ENCODE data around the gene B9D1. TPM values are rescaled to one million over a fixed set of nuclear protein-coding genes. Genes with fewer than 3 reads are reported as not detected.

Gene B9D1
- total RNA-seq, 3 donors from 2014 or later (not counting 1 experiment from before 2014, with no cell fraction given) = 3.1 to 7.5 (median 3.7) TPM

DNA sequence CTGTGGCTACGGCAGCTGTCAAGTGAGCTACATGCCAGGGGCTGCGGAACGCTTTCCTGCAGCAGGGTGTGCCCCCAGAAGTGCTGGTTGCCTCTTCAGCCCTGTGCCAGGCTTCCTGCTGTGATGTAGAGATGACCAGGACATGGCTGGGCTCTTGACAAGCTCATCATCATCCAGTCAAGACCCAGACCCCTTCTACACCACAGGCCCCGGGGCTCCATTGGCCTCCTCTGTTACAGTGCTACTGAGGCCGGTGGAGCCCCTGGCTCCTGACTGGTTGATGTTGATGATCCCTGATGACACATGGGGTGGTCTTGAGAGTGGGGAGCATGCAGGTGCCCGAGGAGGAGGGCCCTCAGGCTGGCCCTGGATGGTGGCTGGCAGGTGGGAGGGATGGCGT, 50.1 kb downstream of the B9D1 start:
- peaks cover 3% of the 10 kb centered on the region for H3K27me3 ChIP-seq (ENCODE audit: control insufficient read depth, insufficient read depth, low read length)
- ATAC-seq = no peak
- no peak for DNase-seq
- peaks cover 4% of the 10 kb centered on the region for H3K4me1 ChIP-seq (ENCODE audit: control insufficient read depth, insufficient read depth, low read length)
- peaks cover 0 to 5% of the 10 kb centered on the region in 2 donors for H3K4me1 Mint-ChIP-seq
- no peaks in the 10 kb centered on the region for H3K9me3 ChIP-seq (ENCODE audit: control insufficient read depth, insufficient read depth, low read length)
- no peak overlapping the region for H3K4me3 Mint-ChIP-seq
- no peaks in the 10 kb centered on the region for H3K36me3 ChIP-seq (ENCODE audit: control insufficient read depth, insufficient read depth, low read length)
- no peaks in the 10 kb centered on the region for H3K9me3 Mint-ChIP-seq
- no peak for TF ChIP-seq CTCF (IDR thresholded peaks at IDR 0.05)
- WGBS (ENCODE audit: insufficient coverage) = 93% methylated on average over 7 of the region's 7 CpGs
- intact Hi-C loops (cut with micrococcal nuclease) = no loop called here
- no peak overlapping the region for H3K4me3 ChIP-seq (ENCODE audit: low read length)
- no peak overlapping the region for H3K27ac Mint-ChIP-seq
- no peak overlapping the region for H3K27ac ChIP-seq (ENCODE audit: low read length)
- H3K27me3 Mint-ChIP-seq (ENCODE audit: low read depth in 2 of 2) = peaks cover 0 to 2% of the 10 kb centered on the region in 2 donors
- H3K36me3 Mint-ChIP-seq = no peaks in the 10 kb centered on the region

- H3K27ac Mint-ChIP-seq = no peak overlapping the region
- ATAC-seq (peak in 1 of 3 donors; percentile 70), DNase-seq (no peak)
- Histone ChIP-seq H3K27me3 (ENCODE audit: control insufficient read depth, insufficient read depth, low read length) (peaks cover 3% of the 10 kb centered on the region), H3K9me3 (ENCODE audit: control insufficient read depth, insufficient read depth, low read length) (no peaks in the 10 kb centered on the region), H3K36me3 (ENCODE audit: control insufficient read depth, insufficient read depth, low read length) (no peaks in the 10 kb centered on the region), H3K27ac (ENCODE audit: low read length) (no peak overlapping the region), H3K4me1 (ENCODE audit: control insufficient read depth, insufficient read depth, low read length) (peaks cover 7% of the 10 kb centered on the region), H3K4me3 (ENCODE audit: low read length) (no peak overlapping the region)
- no peaks in the 10 kb centered on the region for H3K9me3 Mint-ChIP-seq
- H3K4me3 Mint-ChIP-seq = no peak overlapping the region
- WGBS (ENCODE audit: insufficient coverage) = 70% methylated on average over 6 of the region's 6 CpGs
- intact Hi-C loops (cut with micrococcal nuclease) = no loop called here
- peaks cover 3 to 8% of the 10 kb centered on the region in 2 donors for H3K4me1 Mint-ChIP-seq
- TF ChIP-seq CTCF (IDR thresholded peaks at IDR 0.05) = no peak
- H3K36me3 Mint-ChIP-seq = no peaks in the 10 kb centered on the region
- H3K27me3 Mint-ChIP-seq (ENCODE audit: low read depth in 2 of 2) = peaks cover 0 to 2% of the 10 kb centered on the region in 2 donors
Observed at GRCh38 chr17:19311421-19312215, 50.9 kb downstream of the B9D1 start.

DNA sequence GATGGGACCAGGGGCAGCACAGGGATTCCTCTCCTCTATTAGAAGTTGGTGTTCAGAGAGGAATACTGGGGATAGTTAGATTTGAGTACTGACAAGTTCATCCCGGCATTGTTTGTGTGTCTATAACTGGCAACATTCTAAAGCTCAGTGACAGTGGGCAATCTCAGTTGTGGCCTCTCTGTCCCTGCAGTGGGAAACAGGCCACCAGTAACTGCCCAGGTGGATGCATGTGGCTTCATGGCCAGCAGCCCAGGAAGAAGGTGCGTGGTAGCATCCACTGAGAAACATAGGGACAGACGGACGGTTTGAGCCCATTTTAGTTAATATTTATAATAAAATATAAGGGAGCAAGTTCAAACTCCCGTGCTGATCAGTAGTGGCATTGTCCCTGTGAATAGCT, 51.5 kb downstream of the B9D1 start:
- intact Hi-C loops (cut with micrococcal nuclease) = no loop called here
- Mint-ChIP-seq H3K27ac (no peak overlapping the region), H3K9me3 (no peaks in the 10 kb centered on the region), H3K4me1 (peaks cover 9 to 14% of the 10 kb centered on the region in 2 donors), H3K4me3 (no peak overlapping the region), H3K27me3 (ENCODE audit: low read depth in 2 of 2) (peaks cover 0 to 2% of the 10 kb centered on the region in 2 donors), H3K36me3 (no peaks in the 10 kb centered on the region)
- Histone ChIP-seq H3K9me3 (ENCODE audit: control insufficient read depth, insufficient read depth, low read length) (no peaks in the 10 kb centered on the region), H3K4me1 (ENCODE audit: control insufficient read depth, insufficient read depth, low read length) (peaks cover 14% of the 10 kb centered on the region), H3K36me3 (ENCODE audit: control insufficient read depth, insufficient read depth, low read length) (no peaks in the 10 kb centered on the region), H3K27ac (ENCODE audit: low read length) (no peak overlapping the region), H3K4me3 (ENCODE audit: low read length) (no peak overlapping the region), H3K27me3 (ENCODE audit: control insufficient read depth, insufficient read depth, low read length) (peaks cover 3% of the 10 kb centered on the region)
- DNase-seq = no peak
- no peak for ATAC-seq
- TF ChIP-seq CTCF (IDR thresholded peaks at IDR 0.05) = no peak
- WGBS (ENCODE audit: insufficient coverage) = 95% methylated on average over 1 of the region's 5 CpGs

Measured in natural killer cell (primary cell).